Forelimb muscle (tissue), 1 donor: ENCODE data around the gene PLPP7. TPM values are rescaled to one million over a fixed set of nuclear protein-coding genes. Genes with fewer than 3 reads are reported as not detected.
"Not testable (repeated sequence)": the region's sequence is repeated elsewhere in the genome, so short reads cannot be mapped to it uniquely, and the experiment has no call there.

Experiments
- DNase-seq: peaks from one replicate; pipeline ENCODE4 v3.0.0-alpha.2; 2013; ENCODE audit warnings: low read depth
- polyA plus RNA-seq: library from polyadenylated mRNA; unstranded; fragments of 120-200 nt; gene quantifications from one replicate; pipeline ENCODE4 v1.2.1, GENCODE V29; 2013; ENCODE audit not compliant: insufficient read length

PLPP7 gene
- 45.7 TPM for polyA plus RNA-seq

DNA sequence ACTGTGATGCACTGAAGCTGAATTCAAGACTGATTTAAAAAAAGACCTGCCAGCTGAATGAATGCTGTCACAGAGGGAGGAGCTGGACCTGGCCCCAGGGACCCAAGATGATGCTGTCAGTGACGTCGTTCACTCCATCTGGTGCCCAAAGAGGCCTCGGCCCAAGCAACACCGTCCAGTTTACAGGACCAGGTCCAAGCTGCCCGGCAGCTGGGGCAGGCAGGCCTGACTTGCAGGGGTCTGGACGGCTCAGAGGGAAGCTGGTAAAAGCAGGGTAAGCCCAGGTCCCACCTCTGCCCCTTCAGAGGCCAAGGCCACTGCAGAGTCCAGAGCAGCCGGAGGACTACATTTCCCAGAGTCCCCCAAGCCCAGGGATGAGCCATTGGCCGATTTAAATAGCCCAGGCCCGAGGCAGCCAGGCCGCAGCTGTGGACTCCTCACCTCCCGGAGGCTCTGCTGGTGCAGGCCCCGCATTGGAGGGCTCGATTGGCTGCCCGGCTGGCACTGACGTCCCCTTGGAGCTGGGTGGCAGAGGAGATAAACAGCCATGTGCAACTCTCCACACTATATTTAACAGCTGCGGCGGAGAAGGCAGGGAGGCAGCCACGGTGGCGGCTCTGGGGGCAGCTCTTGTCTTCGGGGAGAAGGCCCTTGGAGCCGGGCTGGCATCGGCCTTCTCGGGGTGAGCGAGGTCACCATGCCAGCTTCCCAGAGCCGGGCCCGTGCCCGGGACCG lies at the start of gene PLPP7:
Gene PLPP7, plus strand, starts transcription at position 423 of the 735 bp plus-strand sequence. Its CDS starts 275 bp downstream, at position 698.
- no peak for DNase-seq

DNA sequence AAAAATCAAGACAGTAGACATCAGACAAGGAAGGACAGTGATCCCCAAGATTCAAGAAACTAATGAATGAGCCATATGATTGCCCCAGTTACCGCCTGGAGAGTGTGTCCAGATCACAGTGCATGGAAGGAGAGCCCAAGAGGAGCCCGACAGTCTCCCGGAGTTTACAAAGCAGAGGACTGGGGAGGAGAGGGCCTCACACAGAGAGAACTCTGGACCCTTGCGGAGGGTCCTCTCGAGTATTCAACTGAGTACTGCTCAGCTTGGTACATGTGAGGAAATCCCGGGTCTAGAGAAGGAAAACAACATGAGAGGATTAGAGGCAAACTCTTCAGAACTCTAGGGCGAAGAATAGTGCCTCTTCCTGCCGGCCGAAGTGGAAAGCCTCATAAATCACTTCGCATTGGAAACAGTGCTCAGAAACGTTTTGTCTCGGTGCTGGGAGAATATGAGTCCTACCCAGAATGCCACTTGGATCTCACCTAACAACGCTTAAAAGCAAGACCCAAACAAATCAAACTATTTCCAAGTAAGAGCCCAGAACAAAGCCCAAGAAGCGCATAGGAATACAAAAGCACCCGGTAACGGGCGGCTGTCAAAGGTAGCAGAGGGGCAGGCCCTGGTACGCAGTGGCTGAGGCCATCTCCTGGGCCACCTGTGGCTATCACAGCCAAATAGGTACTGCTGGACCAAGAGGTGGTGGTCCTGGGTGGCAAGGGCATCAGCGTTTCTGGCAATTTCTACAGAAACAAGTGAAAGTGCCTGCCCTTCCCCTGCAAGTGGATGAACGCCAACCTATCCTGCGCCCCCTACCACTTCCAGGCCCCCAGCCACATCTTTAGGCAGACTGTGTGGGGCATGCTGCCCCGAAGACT lies 49.2 kb upstream of the PLPP7 start:
- no peak for DNase-seq

DNA sequence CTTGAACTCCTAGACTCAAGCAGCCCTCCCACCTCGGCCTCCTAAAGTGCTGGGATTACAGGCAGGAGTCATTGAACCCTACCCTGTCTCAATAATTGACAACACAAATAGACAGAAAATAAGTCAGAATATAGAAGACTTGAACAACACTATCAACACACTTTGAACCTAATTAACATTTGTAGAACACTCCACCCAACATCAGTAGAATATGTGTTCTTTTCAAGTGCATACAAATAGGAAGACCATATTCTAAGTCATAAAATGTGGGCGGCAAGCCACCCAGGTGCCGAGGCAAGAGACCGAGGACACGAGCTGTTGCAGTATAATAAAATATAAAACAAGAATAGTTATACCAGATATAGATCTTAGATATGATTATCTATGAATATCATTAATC lies 45.2 kb upstream of the PLPP7 start:
- not testable (repeated sequence) for DNase-seq

DNA sequence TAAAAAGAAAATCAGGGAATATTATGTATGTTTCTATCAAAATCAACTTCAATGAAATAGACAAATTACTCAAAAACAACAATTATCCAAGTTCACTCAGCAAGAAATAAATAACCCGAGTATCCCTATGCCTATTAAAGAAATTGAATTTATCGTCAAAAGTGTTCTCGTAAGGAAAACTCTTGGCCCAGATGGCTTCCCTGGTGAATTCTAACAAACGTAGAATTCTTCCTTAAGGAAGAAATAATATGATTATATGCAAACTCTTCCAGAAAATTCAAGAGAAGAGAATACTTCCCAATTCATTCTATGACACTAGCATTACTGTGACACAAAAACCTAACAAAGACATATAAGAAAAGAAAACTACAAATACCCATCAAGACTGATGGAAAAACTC lies 42.9 kb upstream of the PLPP7 start:
- no peak for DNase-seq

DNA sequence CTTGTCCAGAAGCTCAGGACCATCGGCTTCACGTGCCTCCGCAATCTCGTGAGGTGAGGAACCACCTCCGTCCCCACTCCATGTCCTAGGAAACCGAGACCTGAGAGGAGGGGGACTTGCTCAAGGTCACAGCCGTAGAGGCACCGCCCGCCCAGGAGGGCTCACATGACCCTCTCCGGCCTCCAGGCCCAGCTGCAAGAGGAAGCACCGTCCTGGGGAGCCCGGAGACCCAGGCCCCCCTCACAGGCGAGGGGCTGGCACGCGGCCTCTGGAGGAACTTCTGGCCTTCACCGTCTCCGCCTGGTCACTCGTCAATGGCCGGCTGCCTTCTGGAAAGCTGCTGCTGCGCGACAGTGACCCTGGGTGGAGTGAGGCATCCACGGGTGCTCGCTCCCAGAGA lies 37.4 kb upstream of the PLPP7 start:
- DNase-seq, result no peak

DNA sequence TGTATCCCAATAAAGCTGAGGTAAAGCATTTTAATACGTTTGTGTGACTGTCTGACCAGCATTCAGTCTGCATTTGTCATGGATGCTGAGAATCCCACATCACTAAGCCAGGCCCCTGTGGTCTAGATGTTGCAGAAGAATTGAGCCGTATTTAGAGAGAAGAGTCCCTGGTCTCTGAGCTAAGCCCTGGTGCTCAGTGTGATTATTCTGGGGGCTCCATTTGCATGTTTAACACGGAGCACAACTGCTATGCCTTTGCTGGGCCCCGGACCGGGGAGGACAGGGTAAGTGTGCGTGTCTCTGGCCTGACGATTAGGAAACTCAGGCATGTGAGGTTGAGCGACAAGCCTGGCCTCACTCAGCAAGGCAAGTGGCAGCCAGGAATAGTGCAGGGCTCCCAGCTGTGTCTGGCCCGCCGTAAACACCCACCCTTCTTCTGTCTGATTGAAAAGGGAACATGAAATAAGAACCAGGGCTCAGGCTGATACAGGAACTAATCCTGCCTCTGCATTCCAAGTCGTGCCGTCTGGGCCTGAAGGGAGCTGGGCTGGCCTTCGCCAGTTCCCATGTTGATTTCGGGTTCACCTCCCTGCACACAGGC lies 35.5 kb upstream of the PLPP7 start:
- DNase-seq, result no peak

DNA sequence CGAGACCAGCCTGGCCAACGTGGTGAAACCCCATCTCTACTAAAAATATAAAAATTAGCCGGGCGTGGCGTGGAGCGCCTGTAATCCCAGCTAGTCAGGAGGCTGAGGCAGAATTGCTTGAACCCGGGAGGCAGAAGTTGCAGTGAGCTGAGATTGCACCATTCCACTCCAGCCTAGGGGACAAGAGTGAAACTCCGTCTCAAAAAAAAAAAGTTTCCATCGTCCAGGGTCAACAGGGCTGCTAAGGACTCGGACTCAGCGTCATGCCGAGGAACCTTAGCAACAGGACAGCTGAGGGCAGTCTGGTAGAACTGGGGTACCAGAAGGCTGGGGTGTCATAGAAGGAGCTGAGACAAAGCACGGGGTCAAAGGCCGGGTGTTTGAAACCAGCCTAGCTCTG lies 34.9 kb upstream of the PLPP7 start:
- DNase-seq, result no peak

DNA sequence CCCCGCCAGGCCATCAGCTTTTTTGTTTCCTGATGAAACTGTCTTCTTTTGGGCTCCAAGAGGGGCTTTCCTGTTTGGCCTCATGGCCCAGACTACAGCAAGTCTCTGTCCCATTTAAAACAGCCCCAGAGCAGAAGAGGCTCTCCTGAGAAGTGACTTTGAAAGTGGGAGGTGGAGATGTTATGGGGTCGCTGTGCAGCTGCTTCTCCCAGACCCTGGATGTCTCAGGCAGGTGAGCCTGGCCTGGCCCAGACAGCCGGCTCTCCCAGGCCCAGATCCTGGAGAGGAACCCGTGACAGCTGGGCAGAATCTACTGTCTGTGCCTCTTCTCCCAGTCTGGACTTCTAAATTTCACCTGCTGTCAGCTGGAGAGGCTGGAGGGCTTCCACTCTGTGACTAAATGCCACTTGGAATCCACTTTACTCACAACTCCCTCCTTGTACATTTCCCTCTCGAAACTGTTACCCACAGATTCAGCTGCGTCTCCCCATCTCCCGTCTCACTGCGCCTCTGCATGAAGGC lies 33.8 kb upstream of the PLPP7 start:
- no peak for DNase-seq

DNA sequence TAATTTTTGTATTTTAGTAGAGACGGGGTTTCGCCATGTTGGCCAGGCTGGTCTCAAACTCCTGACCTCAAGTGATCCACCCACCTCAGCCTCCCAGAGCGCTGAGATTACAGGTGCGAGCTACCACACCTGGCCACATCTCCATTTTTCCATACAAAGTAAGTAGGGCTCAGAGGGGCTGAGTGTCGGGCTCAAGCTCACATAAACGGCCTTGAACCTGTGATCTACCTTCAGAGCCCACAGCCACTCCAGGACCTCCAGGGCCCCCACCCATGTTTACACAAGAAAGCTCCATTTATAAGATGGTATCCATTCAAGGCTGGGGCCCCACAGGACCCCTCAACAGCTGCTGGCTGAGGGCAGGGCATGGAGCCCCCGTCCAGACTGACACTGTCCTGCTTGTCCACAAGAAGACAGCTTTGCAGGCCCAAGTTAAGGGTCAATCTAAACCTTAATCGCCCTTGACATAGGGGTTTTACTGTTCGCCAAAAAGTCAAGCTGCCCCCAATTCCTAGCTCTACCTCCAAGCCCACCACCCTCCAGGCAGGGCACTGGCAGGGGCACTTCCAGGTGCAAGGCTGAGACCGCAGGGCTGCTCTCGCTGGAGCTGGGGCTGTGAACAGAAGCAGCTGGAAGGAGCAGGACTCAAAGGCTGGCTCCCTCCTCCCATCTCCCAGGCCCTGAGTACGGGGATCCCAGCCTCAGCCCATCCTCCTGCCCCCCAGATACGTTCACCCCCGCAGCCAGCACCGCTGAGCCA lies 32.1 kb upstream of the PLPP7 start:
- DNase-seq, result no peak

DNA sequence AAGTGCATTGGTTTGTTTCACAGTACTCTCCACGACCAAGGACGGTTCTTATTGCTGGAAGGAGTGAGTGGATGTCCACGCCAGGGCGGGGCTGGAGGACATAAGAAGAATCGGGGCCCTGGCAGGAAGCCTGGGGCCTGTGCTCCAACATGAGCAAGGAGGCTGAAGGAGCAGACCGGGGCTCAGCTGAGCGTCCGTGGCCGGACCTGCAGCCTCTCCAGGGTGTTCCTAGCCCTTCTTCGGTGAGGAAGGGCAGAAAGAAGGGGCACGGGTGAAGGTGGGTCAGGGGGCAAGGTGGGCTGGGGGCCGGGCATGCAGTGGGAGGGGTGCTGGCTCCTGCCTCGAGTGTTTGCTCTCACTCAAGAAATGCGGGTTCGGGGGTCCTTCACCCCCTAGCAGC lies 31.3 kb upstream of the PLPP7 start:
- no peak for DNase-seq

DNA sequence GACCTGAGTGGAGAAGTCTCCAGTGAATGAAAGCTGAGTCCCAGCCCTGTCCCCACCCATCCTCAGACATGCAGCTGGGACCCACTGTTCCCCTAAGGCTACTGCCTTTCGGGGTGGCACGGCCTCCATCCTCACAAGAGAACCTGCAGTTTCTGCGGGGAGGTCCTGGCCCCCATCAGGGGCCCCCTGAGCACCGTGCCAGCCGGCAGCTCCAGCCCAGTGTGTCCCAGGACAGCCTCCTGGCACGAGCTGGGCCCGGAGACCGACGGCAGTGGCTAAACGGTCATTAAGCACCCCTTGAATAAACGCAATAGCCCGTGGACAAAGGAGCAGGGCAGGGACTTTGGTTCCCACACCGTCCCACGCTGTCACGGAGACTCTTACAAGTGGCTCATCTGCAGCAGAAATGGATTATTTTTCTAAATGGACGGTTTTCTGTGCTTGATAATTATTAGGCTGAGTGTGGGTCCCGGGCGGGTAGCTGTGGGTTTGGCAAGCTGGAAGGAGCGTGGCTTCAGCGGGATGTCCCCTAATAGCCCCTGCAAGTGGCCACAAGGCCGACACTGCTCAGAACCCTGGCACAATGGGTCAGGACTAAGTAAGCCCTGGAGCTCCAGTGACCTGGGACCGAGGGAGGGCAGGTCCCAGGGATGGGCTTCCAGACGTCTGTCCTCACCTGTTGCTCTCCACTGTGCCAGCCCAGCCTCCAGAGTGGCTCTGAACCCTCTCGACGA lies 30.7 kb upstream of the PLPP7 start:
- DNase-seq, result no peak

DNA sequence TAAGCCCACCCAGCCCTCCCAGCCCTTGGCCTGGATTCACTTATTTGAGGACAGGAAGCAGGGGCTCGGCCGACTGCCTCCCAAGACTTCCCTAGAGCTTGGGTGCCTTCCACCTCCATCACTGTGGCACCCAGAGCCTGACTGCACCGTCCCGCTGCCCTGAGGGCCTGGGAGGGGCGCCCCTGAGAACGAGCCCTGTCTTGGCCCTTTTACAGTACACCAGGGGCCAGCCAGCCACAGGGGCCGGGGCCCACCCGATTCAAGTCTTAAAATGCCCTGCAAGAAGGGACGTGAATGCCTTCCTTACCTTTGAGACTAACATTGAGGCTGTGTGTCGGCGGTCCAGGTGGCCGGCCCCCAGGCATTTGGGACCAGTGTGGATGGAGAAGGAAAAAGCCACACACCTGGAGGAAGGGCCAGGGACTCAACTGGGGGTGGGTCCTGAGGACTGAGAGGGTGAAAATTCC lies 30.1 kb upstream of the PLPP7 start:
- no peak for DNase-seq

DNA sequence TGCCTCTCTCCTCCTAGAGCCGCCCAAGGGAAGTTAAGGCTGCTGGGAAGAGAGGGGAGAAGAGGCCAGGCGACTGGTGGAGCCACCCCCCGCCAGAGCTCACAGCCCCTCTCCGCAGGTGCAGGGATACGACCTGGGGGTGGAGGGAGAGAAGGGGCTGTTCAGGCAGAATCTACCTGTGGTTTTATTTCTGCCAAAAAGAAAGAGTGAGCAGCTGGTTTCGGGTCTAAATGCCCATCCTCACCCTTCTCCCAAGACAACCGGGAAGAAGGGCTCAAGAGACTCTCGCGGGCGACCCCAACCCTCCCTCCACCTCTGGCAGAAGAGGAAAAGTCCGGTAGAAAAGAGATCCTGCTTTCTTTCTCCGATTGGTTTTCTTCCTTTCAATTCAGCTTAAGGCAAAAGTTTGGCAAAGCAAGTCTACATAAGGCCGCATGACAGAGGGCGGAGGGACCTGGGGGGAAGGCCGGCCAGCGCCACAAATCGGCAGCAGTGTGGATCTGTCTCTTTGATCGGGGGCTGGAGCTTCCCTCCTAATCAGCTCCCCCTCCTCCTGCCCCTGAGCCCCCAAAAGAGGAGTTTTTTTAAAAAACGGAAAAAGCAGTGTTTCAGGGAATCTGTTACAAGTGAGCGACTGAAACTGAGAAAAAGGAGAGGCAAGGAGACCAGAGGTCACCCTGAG lies 29.5 kb upstream of the PLPP7 start:
- no peak for DNase-seq

DNA sequence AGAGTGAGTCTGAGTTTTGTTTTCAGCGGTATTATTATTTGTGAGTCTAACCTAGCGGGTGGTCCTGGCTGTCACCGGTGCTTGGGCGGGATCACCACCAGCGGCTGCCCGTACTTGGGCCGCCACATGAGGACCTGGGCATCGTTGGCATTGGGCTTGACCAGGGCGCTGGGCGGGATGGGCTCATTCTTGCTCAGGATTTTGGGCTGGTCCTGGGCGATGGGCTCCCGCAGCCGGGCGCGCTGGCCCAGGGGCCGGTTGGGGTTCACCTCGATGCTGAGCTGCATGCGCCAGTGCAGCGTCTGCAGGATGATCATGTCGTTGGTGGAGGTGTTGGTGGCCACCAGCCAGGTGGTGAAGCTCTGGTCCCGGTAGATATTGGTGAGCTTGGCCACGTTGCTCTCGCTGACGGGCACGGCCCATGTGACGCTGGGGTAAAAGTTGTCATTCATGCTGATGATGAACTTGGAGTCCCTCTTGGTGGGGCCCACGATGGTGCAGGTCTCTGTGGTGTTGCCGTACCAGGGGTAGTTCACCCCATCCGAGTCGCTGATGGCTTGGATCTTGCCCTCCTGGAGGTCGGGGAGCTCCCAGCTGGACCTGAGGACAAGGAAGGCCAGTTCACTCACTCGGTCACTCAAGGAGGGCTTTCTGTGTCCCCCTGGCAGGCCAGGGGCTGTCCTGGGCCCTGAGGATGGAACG lies 28.6 kb upstream of the PLPP7 start:
- DNase-seq, result no peak

DNA sequence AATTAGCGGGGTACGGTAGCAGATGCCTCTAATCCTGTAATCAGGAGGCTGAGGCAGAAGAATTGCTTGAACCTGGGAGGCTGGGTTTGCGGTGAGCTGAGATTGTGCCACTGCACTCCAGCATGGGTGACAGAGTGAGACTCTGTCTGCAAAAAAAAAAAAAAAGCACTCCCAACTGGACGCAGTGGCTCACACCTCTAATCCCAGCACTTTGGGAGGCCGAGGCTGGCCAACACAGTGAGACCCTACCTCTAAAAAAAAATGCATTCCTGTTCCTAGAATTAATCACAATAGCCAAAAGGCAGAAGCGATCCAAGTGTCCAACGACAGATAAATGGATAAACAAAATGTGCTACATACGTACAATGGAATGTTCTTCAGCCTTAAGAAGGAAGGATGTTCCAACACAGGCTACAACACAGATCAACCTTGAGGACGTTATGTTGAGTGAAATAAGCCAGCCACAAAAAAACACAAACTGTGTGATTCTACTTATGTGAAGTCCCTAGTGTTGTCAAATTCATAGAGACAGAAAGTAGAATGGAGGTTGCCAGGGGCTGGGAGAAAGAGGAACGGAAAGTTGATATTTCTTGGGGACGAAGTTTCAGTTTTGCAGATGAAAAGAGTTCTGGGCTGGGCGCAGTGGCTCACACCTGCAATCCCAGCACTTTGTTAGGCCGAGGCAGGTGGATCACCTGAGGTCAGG lies 27.0 kb upstream of the PLPP7 start:
- no peak for DNase-seq

DNA sequence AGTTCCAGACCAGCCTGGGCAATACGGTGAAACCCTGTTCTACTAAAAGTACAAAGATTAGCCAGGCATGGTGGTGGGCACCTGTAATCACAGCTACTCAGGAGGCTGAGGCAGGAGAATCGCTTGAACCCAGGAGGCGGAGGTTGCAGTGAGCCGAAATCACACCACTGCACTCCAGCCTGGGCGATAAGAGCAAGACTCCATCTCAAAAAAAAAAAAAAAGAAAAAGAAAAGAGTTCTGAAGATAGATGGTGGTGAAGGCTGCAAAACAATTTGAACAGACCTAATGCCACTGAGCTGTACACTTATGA lies 26.5 kb upstream of the PLPP7 start:
- DNase-seq, result not testable (repeated sequence)

DNA sequence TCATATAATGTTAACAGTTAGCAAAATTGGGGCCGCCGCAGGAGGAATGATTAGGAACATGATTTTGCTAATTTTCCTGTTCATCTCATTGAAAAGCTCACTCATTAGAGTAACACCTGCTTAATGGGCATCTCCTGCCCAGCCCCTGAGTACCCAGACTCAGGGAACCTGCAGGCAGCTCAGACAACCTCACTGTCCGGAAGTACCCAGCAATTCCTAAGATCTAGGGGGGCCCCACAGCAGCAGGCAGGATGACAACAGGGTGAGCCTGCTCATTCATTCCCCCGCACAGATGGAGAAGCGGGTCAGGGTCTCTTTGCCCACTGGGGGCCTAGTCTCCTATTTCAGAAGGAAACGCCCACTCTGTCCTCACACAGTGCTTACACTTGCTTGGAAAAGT lies 25.8 kb upstream of the PLPP7 start:
- DNase-seq, result no peak

DNA sequence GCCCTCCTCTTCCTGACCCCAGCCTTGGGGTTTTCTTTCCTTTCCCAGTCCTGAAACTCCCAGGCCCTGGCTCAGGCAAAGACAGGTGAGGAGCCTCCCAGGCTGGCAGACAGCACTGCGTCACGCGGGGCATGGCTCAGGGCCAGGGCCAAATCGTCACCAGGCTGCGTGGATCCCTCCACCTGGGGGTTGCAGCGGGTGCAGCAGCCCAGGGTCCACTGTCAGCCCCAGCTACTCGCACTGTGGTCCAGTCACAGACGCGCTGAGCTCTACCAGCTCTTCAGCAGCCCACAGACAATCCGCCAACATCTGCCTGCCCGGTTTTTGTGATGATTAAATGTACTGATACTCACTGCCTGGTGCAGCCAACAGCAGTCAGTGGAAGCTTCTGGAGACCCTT lies 25.3 kb upstream of the PLPP7 start:
- DNase-seq, result no peak
